Dermis microvascular lymphatic vessel endothelial cell (primary cell): ENCODE results near the gene DMKN. TPM values are rescaled to one million over a fixed set of nuclear protein-coding genes. Genes with fewer than 3 reads are reported as not detected.
"Not testable (repeated sequence)": the region's sequence is repeated elsewhere in the genome, so short reads cannot be mapped to it uniquely, and the experiment has no call there.

ENCODE experiments used
- DNase-seq, 2 donors: peaks; one replicate each; pipeline versions ENCODE4 v3.0.0 to v3.0.0-alpha.2; 2010; ENCODE audit warnings: low read depth in 2 of 2
- total RNA-seq: library from RNA; depleted of rRNA; stranded (reverse); fragments of >200 nt; gene quantifications from 2 replicates; pipeline ENCODE4 v1.2.1, GENCODE V29; 2014

The DMKN gene
- total RNA-seq, 1 donor from 2014 or later, result not detected

DNA sequence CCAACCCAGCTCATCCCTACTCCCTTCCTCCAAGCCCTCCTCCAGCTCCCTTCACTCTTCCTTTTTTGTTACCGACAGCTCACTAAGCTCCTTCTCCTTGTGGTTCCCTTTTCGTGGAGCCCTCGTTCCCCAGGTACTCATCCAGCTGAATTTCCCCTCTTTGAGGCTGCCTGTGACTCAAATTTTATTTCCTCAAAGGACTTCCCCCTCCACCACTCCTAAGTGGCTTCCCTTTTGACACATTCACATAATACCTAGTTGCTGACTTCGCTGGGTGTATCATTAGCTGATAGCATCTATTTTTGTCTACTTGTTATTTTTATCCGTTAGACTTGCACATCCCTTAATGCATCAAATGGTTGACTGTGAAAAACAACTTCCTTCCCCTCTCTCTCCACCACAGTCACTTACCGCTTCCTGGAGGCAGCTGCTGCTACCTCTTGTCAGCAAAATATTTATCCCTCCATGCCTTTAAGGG is 50.9 kb downstream of the DMKN start:
- DNase-seq, result peak in 1 of 2 donors; percentile 9

DNA sequence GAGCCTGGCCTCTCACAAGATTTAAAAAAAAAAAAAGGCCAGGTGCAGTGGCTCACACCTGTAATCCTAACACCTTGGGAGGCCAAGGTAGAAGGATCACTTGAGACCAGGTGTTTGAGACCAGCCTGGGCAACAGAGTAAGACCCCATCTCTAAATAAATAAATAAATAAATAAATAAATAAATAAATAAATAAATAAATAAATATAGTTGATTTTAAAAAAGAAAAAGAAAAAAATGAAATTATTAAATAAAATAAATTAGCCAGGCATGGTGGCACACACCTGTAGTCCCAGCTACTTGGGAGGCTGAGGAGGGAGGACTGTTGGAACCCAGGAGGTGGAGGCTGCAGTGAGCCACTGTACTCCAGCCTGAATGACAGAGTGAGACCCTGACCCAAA is 51.7 kb downstream of the DMKN start:
- DNase-seq, result not testable (repeated sequence)

DNA sequence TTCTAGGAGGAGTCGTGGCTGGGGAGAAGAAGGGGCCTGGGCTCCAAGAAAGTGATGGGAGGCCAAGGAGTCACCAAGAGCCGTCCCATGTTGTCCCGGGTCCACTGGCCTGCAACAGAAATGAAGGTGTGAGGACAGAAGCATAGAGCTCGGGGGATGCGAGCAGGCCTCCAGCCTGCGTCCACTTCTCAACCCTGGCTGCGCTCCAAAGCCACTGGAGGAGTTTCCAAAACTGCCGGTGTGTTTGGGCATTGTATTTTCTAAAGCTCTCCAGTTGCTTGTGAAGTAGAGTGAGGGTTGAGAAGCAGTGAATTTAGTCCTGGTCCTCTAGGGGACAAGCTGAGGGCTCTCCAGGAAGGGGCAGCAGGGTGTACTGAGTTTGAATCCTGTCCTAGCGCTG is 52.4 kb downstream of the DMKN start:
- no peak for DNase-seq

DNA sequence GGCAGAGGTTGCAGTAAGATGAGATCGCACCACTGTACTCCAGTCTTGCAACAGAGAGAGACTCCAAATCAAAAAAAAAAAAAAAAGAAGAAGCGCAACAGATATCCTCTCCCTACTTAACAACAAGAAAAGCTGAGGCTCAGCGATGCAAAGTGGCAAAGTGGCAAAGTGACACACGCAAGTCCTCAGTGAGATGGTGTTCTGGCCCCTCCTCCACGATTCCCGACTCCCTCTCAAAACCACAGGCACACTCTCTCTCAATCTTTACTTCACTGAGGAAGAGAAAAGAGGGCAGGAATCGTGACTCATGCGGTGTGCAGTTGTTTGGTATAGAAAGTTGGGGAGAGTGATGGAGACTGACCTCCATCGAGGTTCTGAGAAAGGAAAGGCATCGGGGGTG is 52.8 kb downstream of the DMKN start:
- no peak for DNase-seq

DNA sequence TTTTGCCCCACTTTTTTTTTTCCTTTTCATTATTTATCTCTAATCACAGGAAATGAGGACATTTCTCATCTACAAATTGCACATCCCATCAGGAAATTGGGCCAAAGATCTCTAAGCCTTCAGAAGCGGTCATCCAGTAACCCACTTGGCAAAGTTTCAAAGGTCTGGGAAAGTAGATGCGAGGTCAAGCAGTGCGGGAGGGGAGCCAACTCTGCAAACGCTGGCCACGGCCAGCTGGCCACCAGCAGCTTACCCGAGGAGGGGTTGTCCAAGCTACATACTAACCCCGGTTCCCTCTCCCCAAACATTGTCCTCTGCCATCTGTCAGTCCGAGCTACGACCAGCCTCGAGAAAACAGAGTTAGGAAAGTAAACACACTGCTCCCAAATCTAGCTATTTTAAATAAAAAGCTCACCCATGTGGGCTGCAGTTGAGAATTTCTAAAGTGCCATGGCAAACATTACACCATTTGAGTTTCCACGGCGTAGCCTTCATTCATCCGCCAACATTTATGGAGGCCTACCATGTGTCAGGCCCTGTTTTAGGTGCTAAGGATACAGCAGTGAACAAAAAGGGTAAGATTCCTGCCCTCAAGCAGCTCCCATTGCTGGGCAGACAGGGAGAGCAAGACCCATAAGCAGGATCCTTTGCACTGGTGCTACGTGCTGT is 53.9 kb downstream of the DMKN start:
- DNase-seq, result peak; percentile 60 to 75

DNA sequence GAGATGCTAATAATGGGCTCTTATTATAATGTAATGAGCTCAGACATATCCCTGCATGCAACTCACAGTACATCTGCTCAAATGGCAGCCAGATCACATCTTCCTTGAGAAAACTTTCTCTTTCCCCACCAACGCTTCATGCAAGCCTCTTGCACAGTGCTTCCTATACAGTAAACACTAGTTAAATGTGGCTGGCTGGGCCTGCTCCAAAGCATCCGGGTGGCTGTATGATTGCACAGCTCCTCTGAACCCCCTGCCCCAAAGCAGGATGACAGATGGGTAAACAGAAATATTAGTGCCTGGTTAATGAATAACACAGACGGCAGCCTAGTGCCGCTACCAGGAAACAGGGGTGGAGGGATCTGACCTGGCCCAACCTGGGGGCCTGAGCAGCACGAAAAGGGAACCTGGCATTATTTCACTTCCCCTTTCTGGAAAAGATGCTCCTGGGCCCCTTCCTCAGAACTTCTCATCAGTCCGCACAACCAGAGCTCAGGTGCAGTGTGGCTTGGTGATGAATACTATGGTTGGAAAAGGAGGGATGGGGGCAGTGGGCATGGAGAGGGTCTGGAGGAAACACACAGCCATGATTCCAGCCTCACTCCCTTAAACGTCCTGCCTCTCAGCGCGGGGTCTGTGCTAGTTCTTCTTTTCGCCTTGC is 54.6 kb downstream of the DMKN start:
- DNase-seq, result peak in 1 of 2 donors; percentile 3

DNA sequence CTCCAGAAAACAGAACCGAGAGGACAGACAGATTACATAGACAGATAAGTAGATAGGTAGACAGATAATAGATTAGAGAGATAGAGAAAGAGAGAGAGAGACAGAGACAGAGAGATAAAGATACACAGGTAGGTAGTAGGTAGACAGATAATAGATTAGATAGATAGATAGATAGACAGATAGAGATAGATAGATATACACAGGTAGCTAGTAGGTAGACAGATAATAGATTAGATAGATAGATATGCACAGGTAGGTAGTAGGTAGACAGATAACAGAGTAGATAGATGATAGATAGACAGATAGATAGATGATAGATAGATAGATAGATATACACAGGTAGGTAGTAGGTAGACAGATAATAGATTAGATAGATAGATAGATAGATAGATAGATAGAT is 55.3 kb downstream of the DMKN start:
- no peak for DNase-seq

DNA sequence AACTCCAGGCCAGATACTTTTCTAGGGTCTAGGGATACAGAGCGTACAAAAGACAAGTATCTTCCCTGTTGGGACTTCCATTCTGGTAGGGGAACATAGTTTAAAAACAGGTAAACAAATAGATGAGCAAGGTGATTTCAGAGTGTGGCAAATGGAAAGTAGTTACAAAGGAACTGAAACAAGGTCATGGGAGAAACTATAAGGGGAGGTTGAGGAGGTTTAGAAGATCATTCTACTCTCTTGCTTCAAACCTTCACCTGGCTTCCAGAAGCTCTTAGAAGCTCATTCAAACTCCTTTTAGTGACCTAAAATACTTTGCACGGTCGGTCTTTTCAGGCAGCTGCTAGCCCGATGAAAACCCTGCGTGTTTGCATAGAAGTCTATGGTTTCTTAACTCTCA is 56.3 kb downstream of the DMKN start:
- no peak for DNase-seq

DNA sequence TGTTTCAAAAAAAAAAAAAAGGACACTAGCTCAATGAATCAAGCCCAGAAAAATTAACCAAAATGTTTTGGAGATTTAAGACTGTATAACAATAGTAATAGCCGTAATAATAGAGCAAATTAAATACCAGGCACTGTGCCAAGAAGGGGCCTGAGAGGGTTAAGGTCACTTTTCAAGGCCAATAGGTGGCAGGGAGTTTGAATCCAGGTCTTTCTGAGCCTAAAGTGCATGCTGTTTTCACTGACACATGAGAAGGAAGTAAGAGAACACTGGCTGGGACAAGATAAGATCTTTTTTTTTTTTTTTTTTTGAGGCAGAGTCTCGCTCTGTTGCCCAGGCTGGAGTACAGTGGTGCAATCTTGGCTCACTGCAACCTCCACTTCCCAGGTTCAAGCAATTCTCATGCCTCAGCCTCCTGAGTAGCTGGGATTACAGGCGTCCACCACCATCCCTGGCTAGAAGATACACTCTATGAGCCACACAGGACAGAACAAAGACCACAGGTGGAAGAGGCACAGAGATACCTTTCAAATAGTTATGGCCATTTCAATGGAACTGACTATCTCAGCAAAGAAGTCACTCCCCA is 57.7 kb downstream of the DMKN start:
- no peak for DNase-seq

DNA sequence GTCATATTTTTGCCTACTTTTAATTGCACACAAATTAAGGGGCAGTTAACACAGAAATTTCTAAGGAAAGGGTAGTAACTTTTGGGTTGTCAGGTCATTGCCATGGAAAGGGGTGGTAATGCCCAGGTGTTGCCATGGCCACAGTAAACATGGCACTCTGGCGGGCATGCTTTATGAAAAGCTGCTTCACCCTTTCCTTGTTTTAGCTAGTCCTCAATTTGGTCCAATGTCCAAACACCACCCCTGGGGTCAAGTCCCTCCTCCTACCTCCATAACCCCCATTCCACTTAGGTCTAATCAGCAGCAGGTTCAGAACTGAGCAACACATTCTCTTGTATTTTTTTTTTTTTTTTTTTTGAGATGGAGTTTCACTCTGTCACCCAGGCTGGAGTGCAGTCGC is 58.8 kb downstream of the DMKN start:
- no peak for DNase-seq

DNA sequence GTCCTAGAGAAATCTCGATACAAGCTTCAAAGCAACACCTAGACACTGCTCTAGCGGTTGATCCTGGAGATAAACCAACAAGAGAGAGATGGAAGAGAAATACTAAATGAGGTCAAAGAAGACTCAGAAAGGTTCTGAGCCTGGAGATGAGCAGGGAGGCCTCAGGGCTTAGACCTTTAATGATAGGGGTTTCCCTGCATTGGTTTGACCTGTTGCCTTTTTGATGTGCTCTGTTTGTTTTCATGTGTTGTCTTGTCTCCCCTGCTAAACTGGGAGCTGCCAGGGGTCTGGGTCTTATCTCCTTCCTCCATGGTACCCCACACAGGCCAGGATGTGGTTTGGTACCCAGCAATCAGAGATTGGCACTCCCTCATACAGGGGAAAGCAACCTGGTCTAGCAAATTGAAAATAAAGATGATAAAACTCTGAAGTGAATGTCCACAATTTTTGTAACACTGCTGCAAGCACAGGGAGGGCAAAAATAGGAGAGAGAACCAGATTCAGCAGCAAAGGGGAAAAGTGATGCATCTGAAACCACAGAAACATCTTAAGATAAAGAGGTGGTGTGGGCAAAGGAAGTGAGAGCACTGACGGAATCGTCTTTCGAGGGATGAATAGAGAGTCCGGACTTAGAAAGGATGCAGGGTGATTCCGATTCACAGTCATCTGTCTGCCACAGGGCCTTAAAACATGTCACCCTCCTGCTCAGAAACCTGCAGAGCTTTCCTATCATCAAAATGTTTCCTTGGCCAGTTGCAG is 61.9 kb downstream of the DMKN start:
- no peak for DNase-seq

DNA sequence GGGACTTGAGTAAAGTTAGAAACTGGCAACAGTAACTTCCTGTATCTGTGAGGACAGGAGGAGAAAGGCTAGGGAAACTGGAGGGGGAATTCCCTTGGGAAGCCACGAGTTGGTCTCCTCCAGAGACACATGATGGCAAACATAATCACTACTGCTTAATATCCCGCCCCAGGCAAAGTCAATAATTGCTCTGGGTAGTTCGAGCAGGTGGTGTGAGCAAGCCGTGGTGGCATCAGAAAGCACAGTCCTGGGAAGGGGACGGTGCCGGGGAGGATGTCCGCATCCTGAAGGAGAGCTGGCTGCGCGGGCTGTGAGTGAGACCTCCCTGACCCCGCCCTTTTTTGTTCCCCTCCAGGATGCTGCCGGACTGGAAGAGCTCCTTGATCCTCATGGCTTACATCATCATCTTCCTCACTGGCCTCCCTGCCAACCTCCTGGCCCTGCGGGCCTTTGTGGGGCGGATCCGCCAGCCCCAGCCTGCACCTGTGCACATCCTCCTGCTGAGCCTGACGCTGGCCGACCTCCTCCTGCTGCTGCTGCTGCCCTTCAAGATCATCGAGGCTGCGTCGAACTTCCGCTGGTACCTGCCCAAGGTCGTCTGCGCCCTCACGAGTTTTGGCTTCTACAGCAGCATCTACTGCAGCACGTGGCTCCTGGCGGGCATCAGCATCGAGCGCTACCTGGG is 63.9 kb downstream of the DMKN start:
- no peak for DNase-seq

DNA sequence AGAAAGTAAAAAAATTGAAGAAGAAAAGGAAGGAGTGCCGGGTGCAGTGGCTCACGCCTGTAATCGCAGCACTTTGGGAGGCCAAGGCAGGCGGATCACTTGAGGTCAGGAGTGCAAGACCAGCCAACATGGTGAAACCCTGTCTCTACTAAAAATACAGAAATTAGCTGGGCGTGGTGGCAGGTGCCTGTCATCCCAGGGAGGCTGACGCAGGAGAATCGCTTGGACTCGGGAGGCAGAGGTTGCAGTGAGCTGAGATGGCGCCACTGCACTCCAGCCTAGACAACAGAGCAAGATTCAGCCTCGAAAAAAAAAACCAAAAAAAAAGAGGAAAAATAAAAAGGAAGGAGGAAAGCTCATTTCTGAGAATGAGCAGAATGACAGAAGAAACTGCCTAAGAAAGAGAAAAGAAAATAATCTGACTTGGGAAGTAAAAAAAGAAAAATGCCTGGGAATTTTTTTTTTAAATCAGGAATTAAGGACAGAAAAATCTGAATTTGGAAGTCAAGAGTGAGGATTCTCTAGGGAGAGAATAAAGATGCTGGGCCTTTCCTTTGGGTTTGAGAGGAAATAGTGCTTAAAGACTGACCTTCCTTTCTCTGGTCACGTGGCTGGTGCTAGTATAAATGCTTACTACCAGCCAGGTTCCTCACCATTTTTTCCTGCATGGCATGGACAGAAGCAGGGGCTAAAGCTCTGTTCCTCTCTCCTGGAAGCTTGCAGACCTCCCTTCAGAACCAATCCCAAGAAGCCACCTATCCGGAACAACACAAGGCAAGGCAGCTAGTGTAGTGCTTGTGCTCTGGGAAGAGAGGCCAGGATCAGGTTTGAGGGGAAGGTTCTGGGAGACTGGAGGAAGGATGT is 65.6 kb downstream of the DMKN start, which contains the start of gene FFAR2:
FFAR2 (plus strand) TSS at position 652 of the 864 bp plus-strand sequence. CDS start 1,458 bp downstream, outside the sequence.
- no peak for DNase-seq

Other genes with a start within 250 kb of the DMKN start
- gene USF2, start 244.7 kb downstream of the DMKN start, total RNA-seq, result 32.6 and 51.1 TPM in 2 replicates
- under 0.01 and 0.26 TPM in 2 replicates for gene HAMP, start 231.1 kb downstream of the DMKN start, total RNA-seq
- 0.63 TPM in 1 of 2 replicates, not detected in the other for gene MAG, start 221.5 kb downstream of the DMKN start, total RNA-seq
- 0.13 and 0.38 TPM in 2 replicates for gene CD22, start 184.5 kb downstream of the DMKN start, total RNA-seq
- gene FFAR1, start 165.7 kb downstream of the DMKN start, total RNA-seq, result not detected in 2 replicates
- gene FFAR3, start 155.2 kb downstream of the DMKN start, total RNA-seq, result not detected in 2 replicates
- gene GPR42, start 142.6 kb downstream of the DMKN start, total RNA-seq, result not detected in 2 replicates
- not detected in 2 replicates for gene FFAR2, start 65.4 kb downstream of the DMKN start, total RNA-seq
- gene KRTDAP, start 23.2 kb downstream of the DMKN start, total RNA-seq, result not detected in 2 replicates
- not detected in 2 replicates for gene SBSN, start 14.7 kb upstream of the DMKN start, total RNA-seq
- gene GAPDHS, start 19.8 kb upstream of the DMKN start, total RNA-seq, result not detected in 2 replicates
- gene TMEM147, start 32.0 kb upstream of the DMKN start, total RNA-seq, result 52.1 and 70.3 TPM in 2 replicates
- gene ATP4A, start 50.0 kb upstream of the DMKN start, total RNA-seq, result not detected in 2 replicates
- gene PMIS2, start 72.5 kb upstream of the DMKN start, total RNA-seq, result not detected in 2 replicates
- 4.9 and 5.6 TPM in 2 replicates for gene HAUS5, start 99.1 kb upstream of the DMKN start, total RNA-seq
- gene RBM42, start 115.4 kb upstream of the DMKN start, total RNA-seq, result 27.9 and 35.4 TPM in 2 replicates
- under 0.01 and 0.26 TPM in 2 replicates for gene ETV2, start 128.1 kb upstream of the DMKN start, total RNA-seq
- 243 and 347 TPM in 2 replicates for gene COX6B1, start 134.7 kb upstream of the DMKN start, total RNA-seq
- not detected in 2 replicates for gene UPK1A, start 152.9 kb upstream of the DMKN start, total RNA-seq
- not detected in 2 replicates for gene ZBTB32, start 190.9 kb upstream of the DMKN start, total RNA-seq
- 2.3 and 7.1 TPM in 2 replicates for gene KMT2B, start 204.4 kb upstream of the DMKN start, total RNA-seq
- 1.1 and 1.8 TPM in 2 replicates for gene IGFLR1, start 228.8 kb upstream of the DMKN start, total RNA-seq
- gene U2AF1L4, start 231.8 kb upstream of the DMKN start, total RNA-seq, result 2.4 and 4.3 TPM in 2 replicates
- gene PSENEN, start 232.0 kb upstream of the DMKN start, total RNA-seq, result 16.3 and 19.2 TPM in 2 replicates
- gene LIN37, start 234.9 kb upstream of the DMKN start, total RNA-seq, result 3.0 and 3.8 TPM in 2 replicates
- 0.13 and 0.25 TPM in 2 replicates for gene HSPB6, start 243.4 kb upstream of the DMKN start, total RNA-seq
- 1.3 and 1.4 TPM in 2 replicates for gene PROSER3, start 244.5 kb upstream of the DMKN start, total RNA-seq